Stomach (tissue), 9 donors: ENCODE data around the gene PMP22. TPM values are rescaled to one million over a fixed set of nuclear protein-coding genes. Genes with fewer than 3 reads are reported as not detected.
"Not testable (repeated sequence)": the region's sequence is repeated elsewhere in the genome, so short reads cannot be mapped to it uniquely, and the experiment has no call there.

ENCODE experiments used
- DNase-seq, 2 donors: peaks; one replicate each; pipeline versions ENCODE4 v3.0.0 to v3.0.0-alpha.2; 2013 to 2019
- H3K27ac ChIP-seq, 5 donors: fragments of 200-600 bp in 4 of 5; sonication (generic) in 4 of 5; one replicate each; pipeline ENCODE4 v1.5.1; 2013 to 2019; ENCODE audit warnings: mild to moderate bottlenecking in 1 of 5, moderate library complexity in 1 of 5
- H3K27me3 ChIP-seq, 3 donors: fragments of 200-600 bp; sonication (generic); one replicate each; pipeline ENCODE4 v1.5.1; 2017 to 2019; ENCODE audit warnings: mixed run types in 1 of 3
- H3K36me3 ChIP-seq, 4 donors: fragments of 200-600 bp; sonication (generic); 1 replicate in 3 of 4; 2 replicates in 1 of 4; pipeline ENCODE4 v1.5.1; 2016 to 2019
- H3K4me1 ChIP-seq, 4 donors: fragments of 200-600 bp; sonication (generic); one replicate each; pipeline ENCODE4 v1.5.1; 2016 to 2019
- H3K4me3 ChIP-seq, 4 donors: fragments of 200-600 bp; sonication (generic) in 3 of 4; one replicate each; pipeline ENCODE4 v1.5.1; 2016 to 2019; ENCODE audit warnings: mild to moderate bottlenecking in 1 of 4
- H3K9me3 ChIP-seq, 4 donors: fragments of 200-600 bp; sonication (generic); one replicate each; pipeline ENCODE4 v1.5.1; 2016 to 2019
- CTCF ChIP-seq, 7 experiments: fragments of 450-650 bp in 4 of 7; fragments of 200-600 bp in 3 of 7; sonication (generic) in 3 of 7; IDR thresholded peaks; one replicate each; pipeline ENCODE4 v1.5.1; 2016 to 2019; ENCODE audit warnings: antibody characterized with exemption in 7 of 7, control low read depth in 2 of 7, mild to moderate bottlenecking in 1 of 7
- EP300 ChIP-seq: sonication (generic); formaldehyde crosslinking; IDR thresholded peaks from one replicate; pipeline ENCODE4 v1.6.1; 2017; ENCODE audit warnings: antibody characterized with exemption
- POLR2A ChIP-seq, 4 donors: fragments of 450-650 bp; IDR thresholded peaks; one replicate each; pipeline ENCODE4 v1.6.1; 2016; ENCODE audit warnings: antibody characterized with exemption in 4 of 4, control low read depth in 2 of 4, mild to moderate bottlenecking in 1 of 4, moderate library complexity in 1 of 4
- POLR2AphosphoS5 ChIP-seq, 3 donors: sonication (generic); formaldehyde crosslinking; IDR thresholded peaks; one replicate each; pipeline ENCODE4 v1.6.1; 2016; ENCODE audit warnings: antibody characterized with exemption in 3 of 3
- WGBS, 5 donors: extraction: QIAGEN DNeasy Blood & Tissue Kit in 3 of 5; methylation state at CpG; one replicate each; pipeline versions ENCODE4 v1.1.5 to v1.1.7; 2013 to 2018; 5-methylcytosine and 5-hydroxymethylcytosine counted together
- intact Hi-C: fragments of 100-400 bp; cut with DNase I; formaldehyde crosslinking; loops from one replicate; pipeline ENCODE4 v1.15.1; 2023; ENCODE audit warnings: low total_unique reads
- polyA plus RNA-seq, 3 donors: library from polyadenylated mRNA; stranded (reverse); fragments of 200-250 nt; gene quantifications; one replicate each; pipeline ENCODE4 v1.2.3, GENCODE V29; 2013
- total RNA-seq, 5 donors: library from RNA; depleted of rRNA; stranded (reverse); fragments of >200 nt; gene quantifications; one replicate each; pipeline versions ENCODE4 v1.1.0 to v1.2.3, GENCODE V29; 2014 to 2016
- donor health status: healthy with polysubstance abuse.
- donor health status: Bipolar disorder and iron deficiency.
- donor health status: healthy.

The PMP22 gene
- total and polyA plus RNA-seq, 8 donors: 34.2 to 168 (median 51.7) TPM

DNA sequence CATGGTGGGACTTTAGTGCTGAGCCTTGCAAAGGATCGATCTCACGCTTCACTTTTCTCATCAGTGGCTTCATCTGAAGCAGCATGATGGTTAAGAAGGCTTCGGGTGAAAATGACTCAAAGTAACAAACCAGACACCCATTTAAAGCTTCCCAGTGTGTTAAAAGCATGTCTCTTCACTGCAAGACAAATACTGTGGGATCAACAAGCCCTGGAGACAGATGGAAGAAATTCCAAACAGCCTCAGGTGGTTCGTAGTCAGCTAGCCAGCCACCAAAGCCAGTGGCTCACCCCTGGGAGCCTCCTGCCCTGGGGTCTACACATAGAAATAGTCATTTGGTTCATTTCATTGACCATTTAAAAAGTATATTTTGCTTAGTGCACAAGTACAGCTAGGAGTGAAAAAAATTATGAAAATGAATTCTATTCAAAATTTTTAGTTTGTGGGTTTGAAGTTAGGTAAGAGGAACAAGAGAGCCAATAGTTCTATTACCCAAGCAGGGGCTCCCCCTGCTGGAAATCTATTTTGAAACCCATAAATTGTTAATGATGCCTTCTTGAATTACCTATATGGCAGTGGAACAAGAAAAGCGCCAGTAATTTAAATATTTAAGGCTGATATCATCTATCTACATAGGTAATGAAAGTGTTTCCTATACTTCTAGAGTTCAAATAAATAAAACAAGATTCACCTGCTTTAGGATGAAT lies 51.6 kb downstream of the PMP22 start:
- peak in 1 of 2 donors; percentile 13 for DNase-seq
- 74 to 83% (median 81%) methylated on average over 5 of the region's 5 CpGs for WGBS, 5 donors
- no peak overlapping the region for H3K4me3 ChIP-seq

GRCh38 chr17:15210247-15210646 lies 54.9 kb downstream of the PMP22 start:
- DNase-seq: no peak
- no peak overlapping the region for H3K4me3 ChIP-seq
- intact Hi-C loops: no loop called here
- no peaks in the 10 kb centered on the region for H3K9me3 ChIP-seq
- no peaks in the 10 kb centered on the region for H3K27me3 ChIP-seq
- TF ChIP-seq POLR2A (IDR thresholded peaks at IDR 0.05) (no peak), EP300 (no peak), POLR2AphosphoS5 (IDR thresholded peaks at IDR 0.05) (no peak), CTCF (IDR thresholded peaks at IDR 0.05) (no peak)
- H3K27ac ChIP-seq: no peak overlapping the region
- WGBS, 5 donors: 81 to 90% (median 85%) methylated on average over 1 of the region's 1 CpG
- H3K4me1 ChIP-seq: no peaks in the 10 kb centered on the region
- no peaks in the 10 kb centered on the region for H3K36me3 ChIP-seq

More for the DNA sequence above, 51.6 kb downstream of the PMP22 start:
- H3K27ac ChIP-seq: no peak overlapping the region
- TF ChIP-seq EP300: no peak
- TF ChIP-seq CTCF (IDR thresholded peaks at IDR 0.05): no peak
- TF ChIP-seq POLR2A (IDR thresholded peaks at IDR 0.05): no peak
- no peak for TF ChIP-seq POLR2AphosphoS5 (IDR thresholded peaks at IDR 0.05)
- H3K4me1 ChIP-seq: no peaks in the 10 kb centered on the region
- no peaks in the 10 kb centered on the region for H3K27me3 ChIP-seq
- H3K36me3 ChIP-seq: no peaks in the 10 kb centered on the region
- H3K9me3 ChIP-seq: no peaks in the 10 kb centered on the region
- intact Hi-C loops: no loop called here

DNA sequence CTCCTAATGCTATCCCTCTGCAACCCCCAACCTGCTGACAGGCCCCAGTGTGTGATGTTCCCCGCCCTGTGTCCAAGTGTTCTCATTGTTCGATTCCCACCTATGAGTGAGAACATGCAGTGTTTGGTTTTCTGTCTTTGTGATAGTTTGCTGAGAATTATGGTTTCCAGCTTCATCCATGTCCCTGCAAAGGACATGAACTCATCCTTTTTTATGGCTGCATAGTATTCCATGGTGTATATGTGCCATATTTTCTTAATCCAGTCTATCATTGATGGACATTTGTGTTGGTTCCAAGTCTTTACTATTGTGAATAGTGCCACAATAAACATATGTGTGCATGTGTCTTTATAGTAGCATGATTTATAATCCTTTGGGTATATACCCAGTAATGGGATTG lies 62.1 kb downstream of the PMP22 start:
- intact Hi-C loops, DNase-seq: not testable (repeated sequence)

DNA sequence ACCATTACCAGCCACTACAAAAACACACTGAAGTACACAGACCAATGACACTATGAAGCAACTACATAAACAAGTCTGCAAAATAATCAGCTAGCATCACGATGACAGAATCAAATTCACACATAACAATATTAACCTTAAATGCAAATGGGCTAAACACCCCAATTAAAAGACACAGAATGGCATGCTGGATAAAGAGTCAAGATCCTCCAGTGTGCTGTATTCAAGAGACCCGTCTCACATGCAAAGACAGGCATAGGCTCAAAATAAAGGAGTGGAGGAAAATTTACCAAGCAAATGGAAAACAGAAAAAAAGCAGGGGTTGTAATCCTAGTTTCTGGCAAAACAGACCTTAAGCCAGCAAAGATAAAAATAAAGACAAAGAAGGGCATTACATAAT lies 64.6 kb downstream of the PMP22 start:
- intact Hi-C loops, H3K4me3 ChIP-seq, DNase-seq, H3K36me3 ChIP-seq, H3K27ac ChIP-seq, H3K4me1 ChIP-seq, H3K27me3 ChIP-seq: not testable (repeated sequence)
- 90 to 96% (median 93%) methylated on average over 2 of the region's 2 CpGs for WGBS, 5 donors
- peaks cover 0 to 39% (median 35%) of the 10 kb centered on the region in 4 donors for H3K9me3 ChIP-seq

More for the DNA sequence above, 62.1 kb downstream of the PMP22 start:
- not testable (repeated sequence) for H3K27me3 ChIP-seq, H3K36me3 ChIP-seq, H3K4me3 ChIP-seq, H3K4me1 ChIP-seq, H3K27ac ChIP-seq
- WGBS, 5 donors: 92 to 98% (median 93%) methylated on average over 2 of the region's 2 CpGs
- peaks cover 0 to 33% (median 31%) of the 10 kb centered on the region in 4 donors for H3K9me3 ChIP-seq

DNA sequence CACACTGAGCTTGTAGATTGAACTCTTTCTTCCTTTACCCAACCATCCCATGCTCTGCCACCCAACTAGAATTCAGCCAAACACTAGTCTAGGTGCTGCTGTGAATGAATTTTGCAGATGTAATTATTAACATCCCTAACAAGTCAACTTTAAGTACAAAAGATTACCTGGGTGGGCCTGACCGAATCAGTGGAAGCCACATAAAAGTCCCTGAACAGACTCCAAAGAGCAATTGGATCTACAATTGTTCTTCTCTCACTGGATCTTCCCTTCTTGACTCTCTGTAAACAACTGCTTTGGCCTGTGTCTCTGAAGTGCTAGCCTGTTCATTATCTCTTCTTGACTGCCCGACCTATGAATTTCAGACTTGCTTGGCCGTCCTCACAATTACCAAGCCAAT lies 67.9 kb downstream of the PMP22 start:
- 90 to 94% (median 92%) methylated on average over 3 of the region's 3 CpGs for WGBS, 5 donors
- Histone ChIP-seq H3K27ac (no peak overlapping the region), H3K36me3 (no peaks in the 10 kb centered on the region), H3K4me1 (no peaks in the 10 kb centered on the region), H3K27me3 (no peaks in the 10 kb centered on the region), H3K4me3 (no peak overlapping the region), H3K9me3 (peaks cover 0 to 39% (median 35%) of the 10 kb centered on the region in 4 donors)
- TF ChIP-seq POLR2AphosphoS5 (IDR thresholded peaks at IDR 0.05): no peak
- TF ChIP-seq POLR2A (IDR thresholded peaks at IDR 0.05): no peak
- no peak for TF ChIP-seq EP300
- TF ChIP-seq CTCF (IDR thresholded peaks at IDR 0.05): no peak
- intact Hi-C loops: no loop called here
- no peak for DNase-seq
